GM12874 (cell line): Measurements from ENCODE around the gene ZRANB3.

Experiments used
- TF ChIP-seq, protein P1 (sequence below): IDR thresholded peaks from 2 replicates; pipeline ENCODE4 v1.5.1; 2011; ENCODE audit warnings: low read depth, mild to moderate bottlenecking, control low read depth, low read length, moderate library complexity; ENCODE audit not compliant: insufficient read depth

ZRANB3 gene

DNA sequence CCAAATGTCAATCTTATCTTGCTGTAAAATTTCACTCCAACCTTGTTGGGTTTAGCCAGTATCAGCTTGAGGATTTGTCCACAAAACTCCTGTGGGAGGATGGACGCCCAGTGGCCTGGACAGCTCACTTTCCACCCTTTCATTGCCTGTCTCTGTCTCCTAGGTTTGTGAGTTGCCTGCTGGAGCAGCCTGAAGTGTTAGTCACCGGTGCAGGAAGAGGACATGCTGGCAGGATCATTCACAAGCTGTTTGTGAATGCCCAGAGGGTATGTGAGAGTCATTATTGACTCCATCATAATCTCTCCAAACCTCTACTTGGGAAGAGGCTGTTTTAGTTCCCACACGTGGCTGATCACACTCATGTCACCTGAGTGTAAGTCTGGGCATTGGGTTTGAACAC lies 366.6 kb downstream of the ZRANB3 start:
- TF ChIP-seq, protein P1, sequence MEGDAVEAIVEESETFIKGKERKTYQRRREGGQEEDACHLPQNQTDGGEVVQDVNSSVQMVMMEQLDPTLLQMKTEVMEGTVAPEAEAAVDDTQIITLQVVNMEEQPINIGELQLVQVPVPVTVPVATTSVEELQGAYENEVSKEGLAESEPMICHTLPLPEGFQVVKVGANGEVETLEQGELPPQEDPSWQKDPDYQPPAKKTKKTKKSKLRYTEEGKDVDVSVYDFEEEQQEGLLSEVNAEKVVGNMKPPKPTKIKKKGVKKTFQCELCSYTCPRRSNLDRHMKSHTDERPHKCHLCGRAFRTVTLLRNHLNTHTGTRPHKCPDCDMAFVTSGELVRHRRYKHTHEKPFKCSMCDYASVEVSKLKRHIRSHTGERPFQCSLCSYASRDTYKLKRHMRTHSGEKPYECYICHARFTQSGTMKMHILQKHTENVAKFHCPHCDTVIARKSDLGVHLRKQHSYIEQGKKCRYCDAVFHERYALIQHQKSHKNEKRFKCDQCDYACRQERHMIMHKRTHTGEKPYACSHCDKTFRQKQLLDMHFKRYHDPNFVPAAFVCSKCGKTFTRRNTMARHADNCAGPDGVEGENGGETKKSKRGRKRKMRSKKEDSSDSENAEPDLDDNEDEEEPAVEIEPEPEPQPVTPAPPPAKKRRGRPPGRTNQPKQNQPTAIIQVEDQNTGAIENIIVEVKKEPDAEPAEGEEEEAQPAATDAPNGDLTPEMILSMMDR, result no peak

DNA sequence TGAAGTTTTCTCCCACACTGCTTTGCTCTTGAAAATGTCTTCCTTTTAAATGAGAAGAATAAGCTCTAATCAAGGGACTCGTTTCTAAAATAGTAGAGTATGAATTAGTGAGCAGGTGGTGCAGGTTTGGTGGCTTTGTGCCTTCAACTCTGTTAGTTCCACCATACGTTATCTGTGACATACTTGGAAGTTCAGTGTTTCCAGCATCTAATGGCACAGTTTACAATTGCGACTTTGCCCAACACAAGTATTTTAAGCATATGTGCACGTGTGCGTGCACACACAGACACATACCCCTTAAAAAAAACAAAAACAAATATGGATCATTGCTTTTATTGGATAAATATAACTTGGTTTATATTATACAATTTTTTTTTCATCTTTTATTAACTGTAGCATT lies 367.1 kb downstream of the ZRANB3 start:
- TF ChIP-seq, protein P1, result no peak

DNA sequence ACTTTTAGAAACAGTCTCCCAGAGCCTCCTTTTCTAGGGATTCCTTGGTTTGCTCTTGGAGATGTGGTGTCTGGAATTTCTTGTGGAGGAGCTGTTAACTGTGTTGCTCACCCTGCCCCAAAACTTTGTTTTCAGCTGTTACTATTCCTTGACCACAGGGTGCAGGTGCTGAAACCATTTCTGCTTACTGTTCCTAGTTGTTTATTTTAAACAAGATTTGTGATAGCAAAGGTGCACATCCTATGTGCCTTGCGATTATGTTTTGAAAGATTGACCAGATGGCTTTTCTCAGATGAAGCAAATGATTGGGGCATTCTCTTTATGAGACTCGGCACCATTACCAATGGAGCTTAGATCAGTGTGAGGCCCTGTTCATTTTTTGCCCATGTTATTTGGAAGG lies 367.7 kb downstream of the ZRANB3 start:
- TF ChIP-seq, protein P1, result no peak

DNA sequence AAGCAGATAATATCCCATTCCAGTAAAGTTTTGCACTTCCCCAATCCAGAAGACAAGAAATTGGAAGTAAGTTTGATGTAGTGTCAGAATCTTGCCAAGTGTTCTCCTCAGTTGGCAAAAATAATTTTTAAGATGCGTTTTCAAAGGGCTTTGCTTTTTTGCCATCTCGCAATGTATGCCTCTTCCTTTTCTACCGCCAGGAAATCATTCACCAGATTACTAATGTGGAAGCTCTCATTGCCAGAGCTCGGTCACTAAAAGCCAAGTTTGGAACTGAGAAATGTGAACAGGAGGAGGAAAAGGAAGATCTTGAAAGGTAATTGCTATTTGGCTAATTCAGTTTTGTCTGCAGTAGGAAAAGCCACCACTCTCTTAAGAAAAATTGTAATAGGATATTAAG lies 368.2 kb downstream of the ZRANB3 start:
- TF ChIP-seq, protein P1, result no peak

DNA sequence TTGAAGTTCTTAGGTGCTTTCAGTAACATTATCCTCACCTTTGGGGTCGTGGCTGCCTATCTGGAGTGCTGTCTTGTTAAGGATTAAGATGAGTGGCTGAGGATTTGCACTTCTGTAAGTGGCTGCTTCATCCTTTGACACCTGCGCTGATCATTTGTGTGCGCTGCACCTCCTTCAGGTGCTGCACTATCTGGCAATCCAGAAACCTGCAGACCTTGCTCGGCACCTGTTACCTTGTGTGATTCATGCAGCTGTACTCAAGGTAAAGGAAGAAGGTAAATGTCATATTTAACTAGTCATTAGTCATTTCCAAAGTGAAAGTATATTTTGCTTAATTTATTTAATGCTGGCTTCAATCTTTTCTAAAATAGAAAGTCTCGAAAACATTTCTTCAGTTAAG lies 368.6 kb downstream of the ZRANB3 start:
- TF ChIP-seq, protein P1, result no peak

DNA sequence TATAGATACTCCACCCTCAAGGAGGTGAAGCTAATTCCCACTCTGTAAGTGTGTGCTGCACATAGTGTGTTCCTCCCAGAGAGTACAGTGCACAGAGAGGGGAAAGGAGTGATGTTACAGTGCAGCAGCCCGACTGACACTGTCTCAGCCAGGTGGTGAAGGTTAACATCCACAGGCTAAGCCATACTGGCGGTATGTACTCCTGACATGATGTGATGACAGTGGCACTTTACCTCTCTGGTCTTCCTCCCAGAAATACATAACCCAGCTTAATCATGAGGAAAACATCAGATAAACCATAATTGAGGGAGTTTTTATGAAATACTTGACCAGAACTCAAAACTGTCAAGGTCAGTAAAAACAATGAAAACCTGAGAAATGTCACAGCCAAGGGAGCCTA lies 371.8 kb downstream of the ZRANB3 start:
- TF ChIP-seq, protein P1, result no peak

DNA sequence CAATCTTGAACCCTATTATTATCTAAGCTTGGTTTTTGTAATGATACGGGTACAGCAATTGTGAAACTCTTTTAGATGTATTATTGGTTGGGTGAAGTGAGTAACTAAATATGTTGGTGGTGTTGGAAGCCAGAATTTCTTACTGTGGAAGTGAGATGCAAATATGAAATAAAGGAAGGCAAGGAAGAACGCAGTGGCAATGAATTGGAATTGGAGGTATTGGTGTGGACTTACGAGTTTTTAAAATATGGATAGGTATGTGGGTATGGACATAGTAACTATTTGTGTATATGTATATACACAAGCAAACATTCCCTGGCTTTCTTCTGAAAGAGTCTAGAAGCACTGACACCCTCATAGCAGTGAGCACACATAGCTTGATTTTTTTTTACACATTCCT lies 373.2 kb downstream of the ZRANB3 start:
- TF ChIP-seq, protein P1, result no peak

DNA sequence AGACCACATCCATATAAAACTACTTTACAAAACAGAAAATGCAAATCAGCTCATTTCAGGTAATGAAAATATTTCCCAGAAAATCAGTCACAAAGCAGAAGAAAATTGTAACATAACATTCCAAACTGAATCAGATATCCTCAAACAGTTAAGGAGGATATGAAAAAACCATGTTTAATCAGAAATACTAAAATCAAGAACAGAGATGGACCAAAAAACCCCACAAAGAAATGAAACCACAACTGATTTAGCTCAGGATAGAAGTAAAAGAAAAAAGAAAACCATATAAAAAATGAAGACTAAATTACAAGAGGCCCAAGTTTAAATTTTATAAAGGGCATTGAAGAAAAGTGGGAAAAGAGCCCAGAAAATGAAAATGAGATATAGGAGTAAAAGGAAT lies 376.1 kb downstream of the ZRANB3 start:
- TF ChIP-seq, protein P1, result no peak
